ENCODE measurements around the gene NOP9.

- TF ChIP-seq POLR2A (IDR thresholded peaks at IDR 0.05; ENCODE audit: low read depth, low read length) (no peak), TAF1 (IDR thresholded peaks at IDR 0.05; ENCODE audit: low read depth, low read length) (no peak)
Measured at GRCh38 chr14:24269910-24270536, 29.6 kb upstream of the NOP9 start.

Data from GM12891 (cell line).